ENCODE data around the gene GALP. TPM values are rescaled to one million over a fixed set of nuclear protein-coding genes. Genes with fewer than 3 reads are reported as not detected.
"Not testable (repeated sequence)": the region's sequence is repeated elsewhere in the genome, so short reads cannot be mapped to it uniquely, and the experiment has no call there.

GALP gene
- total RNA-seq, 1 donor from 2014 or later = not detected

DNA sequence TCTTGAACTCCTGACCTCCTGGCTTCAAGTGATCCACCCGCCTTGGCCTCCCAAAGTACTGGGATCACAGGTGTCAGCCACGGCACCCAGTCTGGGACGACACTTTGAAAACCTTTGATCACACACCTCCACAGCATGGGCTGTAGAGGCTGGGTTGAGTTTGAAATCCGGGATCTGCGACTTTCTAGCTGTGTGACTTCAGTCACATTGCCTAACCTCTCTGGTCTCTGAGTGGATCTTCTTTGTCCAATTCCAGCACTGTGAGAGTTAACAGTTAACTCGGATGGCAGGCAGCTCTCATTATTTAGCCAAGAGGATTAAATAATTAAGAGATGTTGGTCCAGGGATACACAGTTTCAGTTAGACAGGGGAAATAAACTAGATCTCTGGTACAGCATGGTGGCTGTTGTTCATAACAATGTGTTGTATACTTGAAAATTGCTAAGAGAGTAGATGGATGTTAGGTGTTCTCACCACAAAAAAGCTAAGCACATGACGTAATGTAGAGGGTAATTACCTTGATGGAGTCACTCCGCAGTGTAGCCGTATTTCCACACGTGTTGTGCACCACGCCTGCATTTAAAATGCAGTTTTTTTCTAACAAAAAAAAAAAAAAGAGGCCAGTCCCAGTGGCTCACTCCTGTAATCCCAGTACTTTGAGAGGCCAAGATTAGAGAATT, 1.9 kb downstream of the GALP start:
- intact Hi-C loops (cut with micrococcal nuclease) = no loop called here

DNA sequence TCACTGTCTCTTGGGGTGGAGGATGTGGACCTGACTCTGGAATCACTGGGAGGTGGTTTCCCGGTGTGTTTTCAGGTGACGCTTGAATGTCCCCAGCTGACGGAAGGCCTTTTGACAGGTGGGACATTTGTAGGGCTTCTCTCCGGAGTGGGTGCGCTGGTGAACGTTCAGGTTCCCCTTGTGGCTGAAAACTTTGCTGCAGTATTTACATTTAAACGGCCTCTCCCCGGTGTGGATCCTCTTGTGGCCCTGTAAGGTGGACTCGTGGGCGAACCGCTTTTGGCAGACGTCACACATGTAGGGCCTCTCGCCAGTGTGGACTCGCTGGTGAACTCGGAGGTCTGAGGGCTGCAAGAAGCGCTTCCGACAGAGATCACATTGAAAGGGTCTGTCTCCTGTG, 14.0 kb downstream of the GALP start:
- intact Hi-C loops (cut with micrococcal nuclease) = no loop called here

DNA sequence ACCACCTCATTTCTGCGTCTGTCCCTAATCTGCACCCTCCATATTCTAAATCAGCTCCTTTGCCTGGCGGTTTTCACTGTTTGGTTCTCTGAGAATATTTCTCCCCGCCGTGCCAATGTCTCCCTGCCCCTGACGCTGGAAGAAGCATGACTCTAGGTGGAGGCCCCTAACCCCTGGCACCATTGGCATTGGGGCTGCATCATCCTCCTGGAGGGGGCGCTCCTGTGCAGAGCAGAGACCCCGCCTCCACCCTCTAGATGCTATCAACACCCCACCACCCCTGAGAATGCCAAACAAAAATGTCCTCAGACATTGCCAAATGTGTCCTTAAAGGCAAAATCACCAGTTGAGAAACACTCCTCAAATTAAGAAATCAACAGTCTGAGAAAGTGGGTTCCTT, 15.3 kb downstream of the GALP start:
- intact Hi-C loops (cut with micrococcal nuclease) = no loop called here

DNA sequence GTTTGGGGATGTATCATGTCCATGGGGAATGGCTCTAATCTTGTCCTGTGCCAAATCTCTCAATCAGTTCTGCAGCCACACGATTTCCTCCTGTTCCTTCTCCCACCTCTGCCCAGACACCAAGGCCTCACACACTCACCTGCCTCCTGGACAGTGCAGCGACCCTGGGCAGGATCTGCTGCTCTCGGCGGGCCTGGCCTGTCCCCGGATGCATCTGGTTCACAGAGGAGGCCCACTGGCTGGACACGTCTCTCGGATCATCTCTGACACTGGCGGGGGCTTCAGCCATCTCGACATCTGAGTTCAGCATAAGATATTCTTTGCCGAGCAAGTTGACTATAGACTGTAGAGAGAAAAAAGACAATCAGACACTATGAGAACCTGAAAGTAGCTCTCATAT, 15.9 kb downstream of the GALP start:
- intact Hi-C loops (cut with micrococcal nuclease) = no loop called here

DNA sequence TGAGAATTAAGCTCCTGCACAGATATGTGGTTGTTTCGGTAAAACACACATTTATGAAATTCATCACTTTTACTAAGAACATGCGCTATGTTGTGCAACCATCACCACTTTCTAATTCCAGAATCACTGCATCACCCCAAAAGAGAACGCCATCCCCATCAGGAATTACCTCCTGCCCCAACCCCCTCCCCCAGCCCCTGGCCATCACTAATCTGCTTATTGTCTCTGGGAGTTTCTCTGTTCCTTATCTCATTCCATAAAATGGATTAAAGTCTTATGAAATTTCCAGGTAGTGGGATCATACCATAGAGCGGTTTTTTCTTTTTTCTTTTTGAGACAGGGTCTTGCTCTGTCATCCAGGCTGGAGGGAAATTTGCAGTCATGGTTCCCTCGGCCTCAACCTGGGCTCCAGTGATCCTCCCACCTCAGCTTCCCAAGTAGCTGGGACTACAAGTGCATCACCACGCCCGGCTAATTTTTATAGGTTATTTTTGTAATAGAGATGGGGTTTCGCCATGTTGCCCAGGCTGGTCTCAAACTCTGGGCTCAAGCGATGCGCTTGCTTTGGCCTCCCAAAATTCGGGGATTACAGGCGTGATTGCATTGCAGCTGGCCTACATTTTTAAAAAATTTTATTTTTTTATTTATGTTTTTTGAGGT, 18.3 kb downstream of the GALP start:
- intact Hi-C loops (cut with micrococcal nuclease) = no loop called here

DNA sequence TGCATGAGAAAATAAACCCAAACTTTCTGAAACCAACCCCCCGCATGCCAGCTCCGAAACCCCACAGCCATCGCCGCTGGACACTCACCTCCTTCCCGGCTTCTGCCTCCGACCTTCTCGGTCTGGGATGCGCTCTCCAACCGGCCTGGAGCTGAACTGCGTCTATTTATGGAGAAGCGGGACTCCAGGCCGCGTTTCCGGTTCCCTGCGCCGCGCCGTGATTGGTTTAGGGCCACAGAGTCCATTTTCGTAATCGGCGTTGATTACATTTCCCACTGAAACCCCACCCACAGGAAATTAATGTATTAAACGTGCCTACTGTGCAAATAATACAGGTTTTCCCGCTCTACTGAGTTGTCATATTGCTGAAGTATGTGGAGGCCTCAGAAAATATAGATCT, 21.8 kb downstream of the GALP start, which contains the start of gene ZSCAN5B:
ZSCAN5B (minus strand) TSS at position 138 of the 400 bp plus-strand sequence. CDS start 4,731 bp downstream, outside the sequence.
- intact Hi-C loops (cut with micrococcal nuclease) = not testable (repeated sequence)

DNA sequence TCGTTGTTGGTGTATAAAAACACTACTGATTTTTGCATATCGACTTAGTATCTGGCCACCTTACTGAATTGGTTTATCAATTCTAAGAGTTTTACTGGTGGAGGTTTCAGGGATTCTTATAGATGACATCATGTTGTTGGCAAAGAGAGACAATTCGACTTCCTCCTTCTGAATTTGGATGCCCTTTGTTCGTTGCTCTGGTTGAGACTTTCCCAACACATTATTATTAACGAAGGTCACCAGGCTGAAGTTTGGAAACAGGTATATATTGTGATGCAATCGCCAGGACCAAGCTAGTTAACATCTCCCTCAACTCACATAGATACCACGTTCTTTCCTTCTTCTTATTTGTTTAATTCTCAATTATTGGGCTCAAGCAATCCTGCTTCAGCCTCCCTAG, 23.9 kb downstream of the GALP start:
- intact Hi-C loops (cut with micrococcal nuclease) = no loop called here

DNA sequence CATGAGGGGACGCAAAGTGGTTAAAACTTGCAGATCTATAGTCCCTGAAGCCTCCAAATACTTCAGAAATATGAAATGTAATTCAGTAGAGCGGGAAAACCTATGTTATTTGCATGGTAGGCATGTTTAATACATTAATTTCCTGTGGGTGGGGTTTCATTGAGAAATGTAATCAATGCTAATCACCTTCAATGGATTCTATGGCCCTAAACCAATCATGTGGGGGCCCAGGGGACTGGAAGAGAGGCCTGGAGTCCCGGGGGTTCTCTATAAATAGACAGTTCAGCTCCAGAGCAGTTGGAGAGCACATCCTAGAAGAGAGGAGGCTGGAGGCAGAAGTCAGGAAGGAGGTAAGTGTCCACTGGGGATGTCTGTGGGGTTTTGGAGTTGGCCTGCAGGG, 26.2 kb downstream of the GALP start, which contains the start of gene ZSCAN5C:
ZSCAN5C (plus strand) TSS at position 301 of the 400 bp plus-strand sequence. CDS start 3,641 bp downstream, outside the sequence.
- intact Hi-C loops (cut with micrococcal nuclease) = no loop called here

DNA sequence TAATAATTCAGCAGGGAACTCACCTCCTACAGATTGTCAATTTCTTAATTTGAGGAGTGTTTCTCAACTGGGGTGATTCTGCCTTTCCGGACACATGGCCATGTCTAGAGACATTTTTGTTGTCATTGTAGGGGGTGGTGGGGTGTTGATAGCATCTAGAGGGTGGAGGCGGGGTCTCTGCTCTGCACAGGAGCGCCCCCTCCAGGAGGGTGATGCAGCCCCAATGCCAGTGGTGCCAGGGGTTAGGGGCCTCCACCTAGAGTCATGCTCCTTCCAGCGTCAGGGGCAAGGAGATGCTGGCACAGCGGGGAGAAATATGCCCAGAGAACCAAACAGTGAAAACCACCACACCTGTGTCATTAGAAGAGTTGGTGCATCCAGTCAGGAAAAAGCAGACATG, 31.8 kb downstream of the GALP start:
- intact Hi-C loops (cut with micrococcal nuclease) = not testable (repeated sequence)

DNA sequence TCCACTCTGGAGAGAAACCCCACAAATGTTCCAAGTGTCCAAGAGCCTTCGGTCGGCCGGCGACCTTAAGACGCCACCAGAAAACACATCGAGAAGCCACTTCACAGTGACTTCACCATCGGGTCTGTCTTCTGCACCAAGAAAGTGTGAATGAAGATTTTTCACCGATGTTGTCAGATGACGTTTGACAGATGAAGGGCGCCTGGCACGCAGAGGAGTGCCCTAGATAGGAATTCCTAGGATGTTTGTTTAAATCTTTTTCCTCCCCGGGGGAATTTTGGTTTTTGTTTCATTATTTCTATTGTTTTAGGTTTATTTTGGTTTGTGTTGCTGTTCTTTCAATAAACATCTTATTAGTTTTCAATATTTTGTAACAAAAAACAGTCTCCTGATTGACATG, 33.3 kb downstream of the GALP start:
- intact Hi-C loops (cut with micrococcal nuclease) = no loop called here

DNA sequence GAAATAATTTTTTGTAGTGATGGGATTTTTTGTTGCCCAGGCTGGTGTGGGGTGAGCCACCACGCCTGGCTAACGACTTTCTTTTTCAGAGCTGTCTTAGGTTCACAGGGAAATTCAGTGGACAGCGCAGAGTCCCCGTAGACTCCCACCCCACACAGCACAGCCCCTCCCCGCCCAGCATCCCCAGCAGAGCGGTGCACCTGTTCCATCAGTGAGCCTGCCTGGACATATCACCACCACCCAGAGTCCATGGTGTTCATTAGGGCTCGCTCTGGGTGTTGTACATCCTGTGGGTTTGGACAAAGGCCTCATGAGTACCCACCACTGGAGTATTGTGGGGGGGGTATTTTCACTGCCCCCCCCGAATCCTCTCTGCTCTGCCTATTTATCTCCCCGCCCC, 34.2 kb downstream of the GALP start:
- intact Hi-C loops (cut with micrococcal nuclease) = not testable (repeated sequence)

DNA sequence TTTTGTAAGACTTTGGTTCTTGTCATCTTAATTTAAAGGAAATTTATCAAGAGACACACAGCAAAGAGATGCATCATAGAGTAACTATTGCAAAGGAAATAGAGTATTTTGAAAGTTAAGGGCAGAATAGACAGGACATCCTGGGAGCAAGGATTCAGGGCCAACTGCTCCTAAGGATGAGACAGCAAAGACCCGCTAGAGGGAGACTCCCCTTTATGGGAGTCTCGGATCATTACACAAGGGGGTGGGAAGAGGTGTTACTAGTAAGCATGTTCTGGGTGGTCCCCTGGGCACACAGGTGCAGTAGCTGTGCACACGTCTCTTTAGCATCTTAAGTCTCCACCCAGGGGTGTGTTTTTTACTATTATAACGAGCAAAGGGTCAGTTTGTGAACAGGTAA, 35.9 kb downstream of the GALP start:
- intact Hi-C loops (cut with micrococcal nuclease) = no loop called here

DNA sequence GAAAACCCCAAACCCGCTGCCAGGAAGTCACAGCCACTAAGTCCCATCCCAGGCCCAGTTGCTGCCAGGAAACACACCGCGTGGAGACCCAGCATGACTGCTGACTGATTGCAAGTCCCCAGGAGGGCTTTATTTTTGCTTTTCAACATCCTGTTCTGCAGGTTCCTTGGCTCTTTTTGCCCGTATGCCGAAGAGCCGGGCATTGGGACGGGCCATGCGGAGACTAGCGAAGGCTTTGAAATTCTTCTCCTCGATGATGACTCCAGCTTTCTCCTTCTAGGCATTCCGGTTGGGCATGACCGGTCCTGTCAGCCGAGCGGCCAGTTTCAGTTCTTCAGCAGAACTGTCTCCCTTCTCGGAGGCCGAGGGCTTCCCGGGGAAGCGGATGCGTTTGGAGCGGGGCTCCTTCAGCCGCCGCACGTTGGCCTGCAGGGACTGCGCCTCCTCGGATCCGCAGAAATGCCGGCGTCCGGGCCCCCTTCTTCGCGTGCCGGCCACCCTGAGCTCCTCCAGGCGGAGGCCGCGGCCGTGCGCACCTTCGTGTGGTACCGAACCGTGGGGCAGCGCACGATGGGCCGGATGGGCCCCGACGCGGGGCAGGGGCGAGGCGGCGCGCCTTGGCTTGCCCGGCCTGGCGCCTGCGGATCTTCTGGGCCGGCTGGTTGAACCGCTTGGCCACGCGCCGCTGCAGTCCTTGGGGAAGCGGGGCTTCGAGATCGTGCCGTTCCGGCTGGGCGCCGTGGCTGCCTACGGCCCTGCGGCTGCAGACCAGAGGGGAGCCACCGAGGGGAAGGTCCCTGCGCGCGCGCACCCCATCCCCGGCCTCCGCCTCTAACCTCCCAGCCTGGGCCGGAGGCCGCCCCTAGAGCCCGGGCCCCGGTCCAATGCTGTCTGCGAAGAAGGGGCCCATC, 41.5 kb downstream of the GALP start:
- intact Hi-C loops (cut with micrococcal nuclease) = no loop called here

DNA sequence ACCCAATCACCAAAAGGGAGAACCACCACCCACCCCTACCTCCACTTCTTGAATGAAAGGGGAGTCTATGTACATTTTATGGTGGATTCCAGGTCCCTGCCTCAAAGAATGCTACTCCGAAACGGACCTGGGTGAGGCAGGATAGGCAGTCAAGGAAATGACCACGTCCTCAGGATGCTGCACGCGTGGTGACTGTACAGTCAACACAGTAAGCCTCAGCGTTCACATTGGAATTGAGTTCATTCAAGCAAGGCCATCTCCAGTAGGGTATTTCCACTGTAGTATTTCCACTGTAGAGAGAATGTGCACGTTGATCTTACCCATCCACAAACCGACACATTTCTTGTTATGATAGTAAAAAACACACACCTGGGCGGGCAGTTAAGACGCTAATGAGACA, 43.2 kb downstream of the GALP start:
- intact Hi-C loops (cut with micrococcal nuclease) = no loop called here

DNA sequence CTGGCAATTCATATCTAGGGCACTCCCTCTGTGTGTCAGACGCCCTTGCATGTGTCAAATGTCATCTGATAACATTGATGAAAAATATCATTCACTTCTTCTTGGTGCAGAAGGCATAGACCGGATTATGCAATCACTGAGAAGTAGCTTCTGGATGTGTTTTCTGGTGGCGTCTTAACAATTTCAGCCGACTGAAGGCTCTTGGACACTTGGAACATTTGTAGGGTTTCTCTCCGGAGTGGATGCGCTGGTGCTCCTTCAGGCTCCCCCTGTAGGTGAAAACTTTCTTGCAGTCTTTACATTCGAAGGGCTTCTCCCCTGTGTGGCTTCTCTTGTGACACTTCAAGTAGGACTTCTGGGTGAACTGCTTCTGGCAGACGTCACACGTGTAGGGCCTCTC, 45.6 kb downstream of the GALP start:
- intact Hi-C loops (cut with micrococcal nuclease) = not testable (repeated sequence)

DNA sequence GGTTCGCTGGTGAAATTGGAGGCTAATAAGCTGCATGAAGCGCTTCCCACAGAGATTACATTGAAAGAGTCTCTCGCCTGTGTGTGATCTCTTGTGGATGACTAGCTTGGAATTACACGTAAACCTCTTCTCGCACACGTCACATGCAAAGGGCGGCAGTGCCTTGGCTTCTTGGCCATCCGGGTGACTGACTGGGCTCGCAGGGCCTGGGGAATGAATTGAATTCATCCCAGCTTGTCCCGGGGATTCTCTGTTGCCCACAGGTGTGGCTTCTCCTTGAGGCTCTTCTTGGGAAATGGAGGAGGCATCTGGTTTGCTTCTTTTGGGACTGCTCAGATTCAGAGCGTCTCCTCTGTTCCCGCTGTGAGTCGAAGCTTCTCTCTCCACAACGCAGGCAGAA, 46.0 kb downstream of the GALP start:
- intact Hi-C loops (cut with micrococcal nuclease) = no loop called here

DNA sequence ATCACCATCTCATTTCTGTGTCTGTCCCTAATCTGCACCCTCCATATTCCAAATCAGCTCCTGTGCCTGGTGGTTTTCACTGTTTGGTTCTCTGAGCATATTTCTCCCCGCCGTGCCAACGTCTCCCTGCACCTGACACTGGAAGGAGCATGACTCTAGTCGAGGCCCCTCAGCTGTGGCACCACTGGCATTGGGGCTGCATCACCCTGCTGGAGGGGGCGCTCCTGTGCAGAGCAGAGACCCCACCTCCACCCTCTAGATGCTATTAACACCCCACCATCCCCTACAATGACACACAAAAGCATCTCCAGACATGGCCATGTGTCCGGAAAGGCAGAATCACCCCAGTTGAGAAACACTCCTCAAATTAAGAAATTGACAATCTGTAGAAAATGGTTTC, 47.1 kb downstream of the GALP start:
- intact Hi-C loops (cut with micrococcal nuclease) = no loop called here

DNA sequence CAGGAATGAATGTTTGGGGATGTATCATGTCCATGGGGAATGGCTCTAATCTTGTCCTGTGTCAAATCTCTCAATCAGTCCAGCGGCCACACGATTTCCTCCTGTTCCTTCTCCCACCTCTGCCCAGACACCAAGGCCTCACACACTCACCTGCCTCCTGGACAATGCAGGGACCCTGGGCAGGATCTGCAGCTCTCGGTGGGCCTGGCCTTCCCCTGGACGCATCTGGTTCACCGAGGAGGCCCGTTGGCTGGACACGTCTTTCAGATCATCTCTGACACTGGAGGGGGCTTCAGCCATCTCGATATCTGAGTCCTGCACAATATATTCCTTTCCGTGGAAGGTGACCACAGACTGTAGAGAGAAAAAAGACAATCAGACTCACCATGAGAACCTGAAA, 47.7 kb downstream of the GALP start:
- intact Hi-C loops (cut with micrococcal nuclease) = no loop called here
